ENCODE measurements around the gene ZNF879.

The ZNF879 gene

GRCh38 chr5:178989311-178989710 lies 34.3 kb upstream of the ZNF879 start:
- no peaks in the 10 kb centered on the region for H3K9me3 ChIP-seq (ENCODE audit: low read depth, low read length)
- TF ChIP-seq FOXP2 (optimal IDR thresholded peaks at IDR 0.05; ENCODE audit: control extremely low read depth, extremely low read length, insufficient read depth) = no peak
- no peak for TF ChIP-seq EZH2 (IDR thresholded peaks at IDR 0.05)
- no peak for TF ChIP-seq POLR2AphosphoS5 (IDR thresholded peaks at IDR 0.05; ENCODE audit: borderline replicate concordance, low read depth, low read length)
- no peak for DNase-seq (ENCODE audit: low read depth, low spot score)

GRCh38 chr5:178990491-178990890 lies 33.1 kb upstream of the ZNF879 start:
- Histone ChIP-seq H3K36me3 (ENCODE audit: insufficient read depth, low read length) (no peaks in the 10 kb centered on the region), H3K27ac (no peak overlapping the region), H3K4me3 (no peak overlapping the region), H3K9ac (ENCODE audit: insufficient read length) (no peak overlapping the region), H3K9me3 (ENCODE audit: low read depth, low read length) (no peaks in the 10 kb centered on the region)
- DNase-seq (ENCODE audit: low read depth, low spot score) = no peak
- TF ChIP-seq POLR2AphosphoS5 (IDR thresholded peaks at IDR 0.05; ENCODE audit: borderline replicate concordance, low read depth, low read length) (no peak), EZH2 (IDR thresholded peaks at IDR 0.05) (no peak), FOXP2 (optimal IDR thresholded peaks at IDR 0.05; ENCODE audit: control extremely low read depth, extremely low read length, insufficient read depth) (no peak)

More at GRCh38 chr5:178989311-178989710, 34.3 kb upstream of the ZNF879 start:
- H3K9ac ChIP-seq (ENCODE audit: insufficient read length) = no peak overlapping the region
- no peaks in the 10 kb centered on the region for H3K36me3 ChIP-seq (ENCODE audit: insufficient read depth, low read length)
- no peak overlapping the region for H3K4me3 ChIP-seq
- H3K27ac ChIP-seq = no peak overlapping the region

GRCh38 chr5:178991190-178992145 lies 32.1 kb upstream of the ZNF879 start:
- Histone ChIP-seq H3K27ac (no peak overlapping the region), H3K9me3 (ENCODE audit: low read depth, low read length) (no peaks in the 10 kb centered on the region), H3K9ac (ENCODE audit: insufficient read length) (no peak overlapping the region), H3K4me3 (no peak overlapping the region), H3K36me3 (ENCODE audit: insufficient read depth, low read length) (no peaks in the 10 kb centered on the region)
- DNase-seq (ENCODE audit: low read depth, low spot score) = no peak
- TF ChIP-seq POLR2AphosphoS5 (IDR thresholded peaks at IDR 0.05; ENCODE audit: borderline replicate concordance, low read depth, low read length) (no peak), EZH2 (IDR thresholded peaks at IDR 0.05) (no peak), FOXP2 (optimal IDR thresholded peaks at IDR 0.05; ENCODE audit: control extremely low read depth, extremely low read length, insufficient read depth) (no peak)

GRCh38 chr5:178992291-178992895 lies 31.2 kb upstream of the ZNF879 start:
- no peak for DNase-seq (ENCODE audit: low read depth, low spot score)
- no peak overlapping the region for H3K27ac ChIP-seq
- H3K36me3 ChIP-seq (ENCODE audit: insufficient read depth, low read length) = no peaks in the 10 kb centered on the region
- no peak overlapping the region for H3K4me3 ChIP-seq
- H3K9ac ChIP-seq (ENCODE audit: insufficient read length) = no peak overlapping the region
- H3K9me3 ChIP-seq (ENCODE audit: low read depth, low read length) = no peaks in the 10 kb centered on the region
- TF ChIP-seq POLR2AphosphoS5 (IDR thresholded peaks at IDR 0.05; ENCODE audit: borderline replicate concordance, low read depth, low read length) = no peak
- TF ChIP-seq EZH2 (IDR thresholded peaks at IDR 0.05) = no peak
- no peak for TF ChIP-seq FOXP2 (optimal IDR thresholded peaks at IDR 0.05; ENCODE audit: control extremely low read depth, extremely low read length, insufficient read depth)

GRCh38 chr5:178993236-178993765 lies 30.3 kb upstream of the ZNF879 start:
- Histone ChIP-seq H3K36me3 (ENCODE audit: insufficient read depth, low read length) (no peaks in the 10 kb centered on the region), H3K9ac (ENCODE audit: insufficient read length) (no peak overlapping the region), H3K4me3 (no peak overlapping the region), H3K27ac (no peak overlapping the region), H3K9me3 (ENCODE audit: low read depth, low read length) (no peaks in the 10 kb centered on the region)
- TF ChIP-seq FOXP2 (optimal IDR thresholded peaks at IDR 0.05; ENCODE audit: control extremely low read depth, extremely low read length, insufficient read depth) (no peak), POLR2AphosphoS5 (IDR thresholded peaks at IDR 0.05; ENCODE audit: borderline replicate concordance, low read depth, low read length) (no peak), EZH2 (IDR thresholded peaks at IDR 0.05) (no peak)
- no peak for DNase-seq (ENCODE audit: low read depth, low spot score)

- no peaks in the 10 kb centered on the region for H3K9me3 ChIP-seq (ENCODE audit: low read depth, low read length)
- TF ChIP-seq POLR2AphosphoS5 (IDR thresholded peaks at IDR 0.05; ENCODE audit: borderline replicate concordance, low read depth, low read length) (no peak), FOXP2 (optimal IDR thresholded peaks at IDR 0.05; ENCODE audit: control extremely low read depth, extremely low read length, insufficient read depth) (no peak), EZH2 (IDR thresholded peaks at IDR 0.05) (no peak)
- H3K27ac ChIP-seq = no peak overlapping the region
- no peak overlapping the region for H3K9ac ChIP-seq (ENCODE audit: insufficient read length)
- no peaks in the 10 kb centered on the region for H3K36me3 ChIP-seq (ENCODE audit: insufficient read depth, low read length)
- no peak overlapping the region for H3K4me3 ChIP-seq
- no peak for DNase-seq (ENCODE audit: low read depth, low spot score)
Measured at GRCh38 chr5:178993955-178994579, 29.5 kb upstream of the ZNF879 start.

- Histone ChIP-seq H3K9ac (ENCODE audit: insufficient read length) (no peak within 1 kb of the TSS), H3K4me3 (no peak within 1 kb of the TSS), H3K27ac (no peak within 1 kb of the TSS), H3K9me3 (ENCODE audit: low read depth, low read length) (no peaks in the 10 kb centered on the region), H3K36me3 (ENCODE audit: insufficient read depth, low read length) (no peaks in the 10 kb centered on the region)
- DNase-seq (ENCODE audit: low read depth, low spot score) = no peak
- no peak for TF ChIP-seq FOXP2 (optimal IDR thresholded peaks at IDR 0.05; ENCODE audit: control extremely low read depth, extremely low read length, insufficient read depth)
- TF ChIP-seq EZH2 (IDR thresholded peaks at IDR 0.05) = no peak
- TF ChIP-seq POLR2AphosphoS5 (IDR thresholded peaks at IDR 0.05; ENCODE audit: borderline replicate concordance, low read depth, low read length) = no peak
Measured at GRCh38 chr5:178994580-178995340, 28.8 kb upstream of the ZNF879 start, which contains the start of gene GRM6. TSS of gene GRM6 (minus strand) at chr5:178995320. CDS start at chr5:178994944, 376 bp downstream.
